ENCODE measurements around the gene IRF3. TPM values are rescaled to one million over a fixed set of nuclear protein-coding genes. Genes with fewer than 3 reads are reported as not detected.

The IRF3 gene
- total RNA-seq, 3 donors from 2014 or later, result 76.1 to 119 (median 90.1) TPM

DNA sequence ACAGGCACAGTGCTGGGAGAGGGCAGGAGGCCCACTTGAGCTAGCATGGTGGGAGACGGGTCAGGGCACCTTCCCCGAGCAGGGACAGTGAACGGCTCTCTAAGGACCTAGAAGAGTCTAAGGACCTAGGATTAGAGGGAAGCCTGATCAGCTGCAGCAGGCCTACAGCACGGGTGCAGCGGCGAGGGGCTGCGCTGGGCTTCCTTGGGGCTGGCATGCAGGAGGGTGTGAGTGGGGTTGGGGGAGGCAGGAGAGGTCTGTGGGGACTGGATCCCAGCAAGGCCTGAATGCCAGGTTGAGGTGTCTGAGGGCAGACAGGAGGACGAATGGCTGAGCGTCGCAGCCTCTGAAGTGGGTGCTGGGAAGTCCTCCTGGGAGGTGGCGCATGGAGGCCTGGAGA is 20.1 kb downstream of the IRF3 start:
- no peaks in the 10 kb centered on the region for H3K9me3 ChIP-seq
- DNase-seq (no peak), ATAC-seq (no peak)
- peaks cover 5% of the 10 kb centered on the region for H3K36me3 ChIP-seq (ENCODE audit: low read depth)
- TF ChIP-seq, protein P1, sequence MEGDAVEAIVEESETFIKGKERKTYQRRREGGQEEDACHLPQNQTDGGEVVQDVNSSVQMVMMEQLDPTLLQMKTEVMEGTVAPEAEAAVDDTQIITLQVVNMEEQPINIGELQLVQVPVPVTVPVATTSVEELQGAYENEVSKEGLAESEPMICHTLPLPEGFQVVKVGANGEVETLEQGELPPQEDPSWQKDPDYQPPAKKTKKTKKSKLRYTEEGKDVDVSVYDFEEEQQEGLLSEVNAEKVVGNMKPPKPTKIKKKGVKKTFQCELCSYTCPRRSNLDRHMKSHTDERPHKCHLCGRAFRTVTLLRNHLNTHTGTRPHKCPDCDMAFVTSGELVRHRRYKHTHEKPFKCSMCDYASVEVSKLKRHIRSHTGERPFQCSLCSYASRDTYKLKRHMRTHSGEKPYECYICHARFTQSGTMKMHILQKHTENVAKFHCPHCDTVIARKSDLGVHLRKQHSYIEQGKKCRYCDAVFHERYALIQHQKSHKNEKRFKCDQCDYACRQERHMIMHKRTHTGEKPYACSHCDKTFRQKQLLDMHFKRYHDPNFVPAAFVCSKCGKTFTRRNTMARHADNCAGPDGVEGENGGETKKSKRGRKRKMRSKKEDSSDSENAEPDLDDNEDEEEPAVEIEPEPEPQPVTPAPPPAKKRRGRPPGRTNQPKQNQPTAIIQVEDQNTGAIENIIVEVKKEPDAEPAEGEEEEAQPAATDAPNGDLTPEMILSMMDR (IDR thresholded peaks at IDR 0.05), result no peak
- intact Hi-C loops (cut with DNase I, micrococcal nuclease), result no loop called here
- peaks cover 12% of the 10 kb centered on the region for H3K4me1 ChIP-seq (ENCODE audit: low read depth)
- H3K4me3 ChIP-seq, result no peak overlapping the region

DNA sequence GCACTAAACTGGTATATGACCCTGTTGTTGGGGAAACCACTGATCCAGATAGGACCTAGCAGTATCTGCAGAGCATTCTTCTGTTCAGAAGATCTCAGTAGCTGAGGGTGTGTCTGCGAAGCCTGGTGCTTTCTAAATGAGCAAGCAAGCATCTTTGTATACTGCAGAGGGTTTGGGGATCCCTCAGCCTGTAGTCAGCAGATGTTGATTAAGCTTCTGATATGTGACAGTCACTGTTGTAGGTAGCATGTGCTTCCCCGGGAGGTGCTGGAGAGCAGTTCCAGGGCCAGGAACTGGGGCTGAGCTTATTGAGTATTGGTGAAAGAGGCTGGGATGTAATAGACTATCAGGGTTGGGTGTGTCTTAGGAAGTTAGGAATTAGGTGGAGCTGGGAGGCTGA is 22.2 kb downstream of the IRF3 start:
- H3K4me1 ChIP-seq (ENCODE audit: low read depth), result peaks cover 25% of the 10 kb centered on the region
- H3K36me3 ChIP-seq (ENCODE audit: low read depth), result peaks cover 5% of the 10 kb centered on the region
- TF ChIP-seq, protein P1 (IDR thresholded peaks at IDR 0.05), result no peak
- intact Hi-C loops (cut with DNase I, micrococcal nuclease), result no loop called here
- DNase-seq, result no peak
- no peak overlapping the region for H3K4me3 ChIP-seq
- no peaks in the 10 kb centered on the region for H3K9me3 ChIP-seq
- no peak for ATAC-seq

DNA sequence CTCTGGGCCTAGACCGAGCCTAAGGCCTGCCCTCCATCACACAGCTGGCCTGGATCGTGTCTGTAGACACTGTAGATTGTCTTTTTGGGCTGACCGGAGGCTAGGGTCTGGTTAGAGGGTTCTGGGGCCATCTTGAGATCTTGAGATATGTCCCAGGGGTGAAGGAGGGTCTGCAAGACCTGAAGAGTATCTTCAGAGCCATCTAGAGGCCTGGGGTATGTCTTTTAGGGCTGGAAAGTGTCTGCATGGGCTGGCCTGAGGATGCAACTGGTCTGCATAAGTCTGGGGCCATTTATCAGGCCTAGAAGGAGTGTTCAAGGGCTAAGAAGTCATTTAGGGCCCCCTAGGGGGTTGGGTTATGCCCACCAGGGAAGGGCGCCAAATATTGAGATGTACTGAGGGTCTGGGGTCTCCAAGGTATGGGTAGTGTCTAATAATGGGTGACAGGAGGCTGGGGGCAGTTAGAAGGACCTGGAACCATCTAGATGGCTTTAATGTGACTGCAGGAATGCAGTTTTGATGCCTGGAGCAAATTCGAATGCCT is 23.1 kb downstream of the IRF3 start:
- no peak for ATAC-seq
- TF ChIP-seq, protein P1 (IDR thresholded peaks at IDR 0.05), result no peak
- Histone ChIP-seq H3K4me1 (ENCODE audit: low read depth) (peaks cover 32% of the 10 kb centered on the region), H3K9me3 (no peaks in the 10 kb centered on the region), H3K4me3 (peak overlapping the region; percentile 73), H3K36me3 (ENCODE audit: low read depth) (peaks cover 5% of the 10 kb centered on the region)
- intact Hi-C loops (cut with DNase I, micrococcal nuclease), result no loop called here
- peak in 2 of 3 donors; percentile 33 to 43 for DNase-seq

DNA sequence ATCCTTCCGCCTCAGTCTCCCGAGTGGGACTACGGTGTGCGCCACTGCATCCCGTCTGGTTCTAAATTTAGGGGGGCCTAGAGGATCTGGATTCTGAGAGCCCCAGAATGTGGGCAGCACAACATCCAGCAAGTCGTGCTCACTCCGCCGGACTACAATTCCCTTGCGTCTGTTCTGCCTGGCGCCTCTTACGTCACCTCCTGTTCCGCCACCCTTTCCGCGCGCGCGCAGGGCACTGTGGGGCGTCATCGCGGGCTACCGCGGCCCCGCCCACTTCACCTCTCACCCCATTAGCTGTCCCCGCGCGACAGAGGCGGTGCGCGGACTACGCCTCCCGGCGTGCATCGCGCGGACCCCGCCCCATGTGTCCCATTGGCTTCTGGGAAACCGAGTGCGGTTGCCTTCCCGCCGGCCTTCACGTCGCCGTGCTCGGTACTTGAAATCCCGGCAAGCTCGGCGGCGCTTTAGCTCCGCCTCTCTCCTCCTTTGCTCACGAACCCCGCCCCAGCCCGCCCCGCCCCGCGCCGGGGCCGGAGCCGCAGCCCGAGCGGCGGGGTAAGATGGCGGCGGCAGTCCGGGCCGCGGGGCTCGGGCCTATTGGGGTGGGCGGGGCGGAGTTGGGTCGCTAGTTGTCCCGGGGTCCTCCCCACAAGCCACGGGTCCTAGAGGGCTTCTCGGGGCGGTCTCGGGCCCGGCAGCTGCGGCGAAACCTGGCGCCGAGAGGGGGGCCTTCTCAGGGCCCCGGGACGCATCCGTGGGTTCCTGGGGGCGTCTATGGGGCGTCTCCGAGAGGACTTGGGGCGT is 23.8 kb downstream of the IRF3 start, which contains the start of gene SCAF1:
TSS of gene SCAF1 (plus strand) at position 522 of the 804 bp plus-strand sequence. CDS start 2,818 bp downstream, outside the sequence.
- H3K9me3 ChIP-seq, result no peaks in the 10 kb centered on the region
- peaks cover 5% of the 10 kb centered on the region for H3K36me3 ChIP-seq (ENCODE audit: low read depth)
- DNase-seq (peak; percentile 99 to 100 (median 99)), ATAC-seq (peak; percentile 79)
- intact Hi-C loops (cut with DNase I, micrococcal nuclease), result no loop called here
- peak within 1 kb of the TSS; percentile 73 for H3K4me3 ChIP-seq
- TF ChIP-seq, protein P1 (IDR thresholded peaks at IDR 0.05), result no peak
- H3K4me1 ChIP-seq (ENCODE audit: low read depth), result peaks cover 32% of the 10 kb centered on the region

DNA sequence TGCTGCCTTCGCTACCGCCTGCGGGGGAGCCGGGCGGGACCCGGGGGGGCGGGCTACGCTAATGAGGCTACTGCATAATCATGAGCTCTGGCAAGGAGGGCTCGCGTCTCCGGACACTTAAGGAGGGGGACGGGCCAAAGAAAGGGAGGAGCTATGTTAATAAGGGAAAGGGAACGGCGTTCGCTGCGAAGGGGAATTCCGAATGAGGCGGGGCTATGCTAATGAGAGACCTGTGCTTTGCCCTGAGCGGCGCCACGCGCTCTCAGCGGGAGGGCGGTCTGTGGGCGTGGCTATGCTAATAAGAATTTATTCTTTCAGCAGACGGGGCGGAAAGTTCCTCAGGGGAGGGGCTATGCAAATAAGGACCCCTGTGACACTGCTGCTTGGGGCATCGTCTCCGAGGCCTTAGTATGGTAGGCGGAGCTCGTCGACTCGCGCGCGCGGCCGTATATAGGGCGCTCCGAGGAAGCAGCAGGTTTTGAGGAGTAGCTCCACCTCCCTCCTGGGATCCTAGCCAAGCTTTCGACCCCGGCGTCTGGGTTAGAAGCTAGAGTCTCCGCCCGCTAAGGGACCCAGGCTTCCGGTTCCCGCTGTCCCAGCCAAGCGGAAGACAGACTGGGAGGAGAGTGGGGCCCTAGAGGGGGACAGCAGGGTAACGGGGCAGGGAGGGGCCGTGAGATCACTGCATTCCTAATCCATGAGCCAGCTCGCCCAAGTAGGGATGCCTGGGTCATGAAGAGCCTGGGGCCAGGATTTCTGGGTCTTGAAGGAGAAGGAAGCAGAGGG is 25.4 kb downstream of the IRF3 start, which contains the start of gene RRAS:
TSS of gene RRAS (minus strand) at position 31 of the 786 bp plus-strand sequence. CDS start 45 bp downstream, outside the sequence.
- DNase-seq (peak; percentile 99 to 100 (median 100)), ATAC-seq (peak; percentile 73)
- TF ChIP-seq, protein P1 (IDR thresholded peaks at IDR 0.05), result peak; percentile 11
- intact Hi-C loops (cut with DNase I, micrococcal nuclease), result no loop called here
- Histone ChIP-seq H3K4me1 (ENCODE audit: low read depth) (peaks cover 32% of the 10 kb centered on the region), H3K9me3 (no peaks in the 10 kb centered on the region), H3K36me3 (ENCODE audit: low read depth) (peaks cover 5% of the 10 kb centered on the region), H3K4me3 (peak within 1 kb of the TSS; percentile 28)

Measured in mucosa of descending colon (tissue), 3 donors.